ENCODE results near the gene SPATA32.

Gene SPATA32

GRCh38 chr17:45284176-45285140 lies 22.6 kb upstream of the SPATA32 start:
- ChIA-PET POLR2A (no interaction called here), CTCF (interaction anchor here (0.8 to 32.0 kb wide), 12 partner anchors 7 to 149 kb away, joined by 3 to 828 read pairs (median 4); partner anchors contain the start of genes ACBD4 and MAP3K14)
- TF ChIP-seq CTCF (IDR thresholded peaks at IDR 0.05; ENCODE audit: insufficient read depth, low read length, missing control alignments): peak; percentile 26
- no peak for DNase-seq (ENCODE audit: low read depth, low spot score)
- no peak overlapping the region for H3K4me3 ChIP-seq (ENCODE audit: low read depth, low read length)

- no peak for DNase-seq (ENCODE audit: low read depth, low spot score)
- POLR2A ChIA-PET: interaction anchor here (1.2 to 1.3 kb wide), 2 partner anchors 10 to 11 kb away, joined by 3 read pairs; no protein-coding TSS in a partner anchor
- no peak overlapping the region for H3K4me3 ChIP-seq (ENCODE audit: low read depth, low read length)
- CTCF ChIA-PET: interaction anchor here (1.0 to 32.0 kb wide), 9 partner anchors 9 to 106 kb away, joined by 3 to 828 read pairs (median 4); no protein-coding TSS in a partner anchor
- no peak for TF ChIP-seq CTCF (IDR thresholded peaks at IDR 0.05; ENCODE audit: insufficient read depth, low read length, missing control alignments)
These were observed 21.8 kb upstream of the SPATA32 start for GRCh38 chr17:45283711-45284110.

DNA sequence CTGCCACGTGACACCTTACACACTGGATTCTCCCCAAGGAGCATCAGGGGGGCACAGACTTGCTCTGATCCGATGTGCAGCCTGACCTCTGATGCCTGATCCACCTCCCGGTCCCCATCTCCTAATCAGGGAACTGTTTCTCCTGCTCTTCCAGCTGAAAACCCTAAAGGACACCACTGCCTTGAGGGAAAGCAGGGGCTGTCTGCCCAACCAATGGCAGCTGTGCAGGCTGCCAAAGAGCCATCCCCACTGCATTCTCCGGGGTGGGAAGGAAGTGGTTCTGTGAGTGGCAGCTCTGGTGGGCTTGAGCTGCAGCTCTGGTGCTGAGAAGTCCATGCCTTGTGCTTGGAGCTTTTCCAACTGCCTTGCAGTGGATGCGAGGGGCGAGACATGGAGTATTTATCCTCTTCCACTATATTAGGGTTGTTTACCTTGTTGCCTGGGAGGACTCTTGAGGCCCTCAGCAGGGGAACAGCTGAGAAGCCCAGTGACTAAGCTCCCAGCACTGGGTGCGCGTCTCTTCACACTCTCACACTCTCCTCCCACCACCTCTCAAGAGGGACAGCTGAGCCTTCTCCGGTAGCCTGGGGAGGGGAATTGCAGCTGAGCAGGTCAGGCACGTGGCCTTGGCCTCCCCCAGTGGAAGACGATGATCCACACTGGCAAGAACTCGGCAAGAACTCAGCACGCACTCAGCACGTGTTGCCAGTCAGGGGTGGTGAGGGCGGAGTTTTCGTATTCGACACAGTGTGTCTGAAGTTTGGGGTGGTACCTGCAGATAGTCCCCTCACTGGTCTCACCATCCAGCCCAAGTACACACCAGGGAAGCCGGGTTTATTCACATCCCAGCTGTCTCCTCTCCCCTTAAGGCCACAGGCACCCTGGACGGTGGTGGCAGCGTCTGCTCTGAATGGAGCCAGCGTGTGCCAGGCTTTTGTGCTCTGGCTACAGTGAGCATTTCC lies 21.1 kb upstream of the SPATA32 start:
- POLR2A ChIA-PET: interaction anchor here (1.2 to 1.3 kb wide), 2 partner anchors 10 to 11 kb away, joined by 3 read pairs; no protein-coding TSS in a partner anchor
- no peak for TF ChIP-seq CTCF (IDR thresholded peaks at IDR 0.05; ENCODE audit: insufficient read depth, low read length, missing control alignments)
- DNase-seq (ENCODE audit: low read depth, low spot score): no peak
- CTCF ChIA-PET: interaction anchor here (0.7 to 32.0 kb wide), 9 partner anchors 9 to 107 kb away, joined by 3 to 828 read pairs (median 4); no protein-coding TSS in a partner anchor
- H3K4me3 ChIP-seq (ENCODE audit: low read depth, low read length): no peak overlapping the region

GRCh38 chr17:45279898-45280297 lies 18.0 kb upstream of the SPATA32 start:
- TF ChIP-seq CTCF (IDR thresholded peaks at IDR 0.05; ENCODE audit: insufficient read depth, low read length, missing control alignments): no peak
- no peak for DNase-seq (ENCODE audit: low read depth, low spot score)
- no peak overlapping the region for H3K4me3 ChIP-seq (ENCODE audit: low read depth, low read length)
- ChIA-PET CTCF (interaction anchor here (1.6 to 32.0 kb wide), 4 partner anchors 9 to 110 kb away, joined by 3 to 828 read pairs (median 74); no protein-coding TSS in a partner anchor), POLR2A (no interaction called here)

- DNase-seq (ENCODE audit: low read depth, low spot score): no peak
- POLR2A ChIA-PET: no interaction called here
- CTCF ChIA-PET: interaction anchor here (0.8 to 32.0 kb wide), 34 partner anchors 11 to 148 kb away, joined by 3 to 828 read pairs (median 6); partner anchors contain the start of genes FMNL1 and SPATA32
- TF ChIP-seq CTCF (IDR thresholded peaks at IDR 0.05; ENCODE audit: insufficient read depth, low read length, missing control alignments): no peak
- no peak overlapping the region for H3K4me3 ChIP-seq (ENCODE audit: low read depth, low read length)
These were observed 16.1 kb upstream of the SPATA32 start for GRCh38 chr17:45277992-45278391.
